GM18867 (cell line): Measurements from ENCODE around the gene LRRC75B.

Experiments used
- ATAC-seq: cut with Tn5 transposase; IDR thresholded peaks from one replicate; pipeline ENCODE4 v1.9.1; 2021; ENCODE audit warnings: mild to moderate bottlenecking, moderate library complexity; ENCODE audit not compliant: unreplicated experiment

The LRRC75B gene

GRCh38 chr22:24587948-24588347, 4.9 kb downstream of the LRRC75B start:
- ATAC-seq, result no peak

GRCh38 chr22:24587251-24587650, 5.6 kb downstream of the LRRC75B start:
- ATAC-seq, result no peak

DNA sequence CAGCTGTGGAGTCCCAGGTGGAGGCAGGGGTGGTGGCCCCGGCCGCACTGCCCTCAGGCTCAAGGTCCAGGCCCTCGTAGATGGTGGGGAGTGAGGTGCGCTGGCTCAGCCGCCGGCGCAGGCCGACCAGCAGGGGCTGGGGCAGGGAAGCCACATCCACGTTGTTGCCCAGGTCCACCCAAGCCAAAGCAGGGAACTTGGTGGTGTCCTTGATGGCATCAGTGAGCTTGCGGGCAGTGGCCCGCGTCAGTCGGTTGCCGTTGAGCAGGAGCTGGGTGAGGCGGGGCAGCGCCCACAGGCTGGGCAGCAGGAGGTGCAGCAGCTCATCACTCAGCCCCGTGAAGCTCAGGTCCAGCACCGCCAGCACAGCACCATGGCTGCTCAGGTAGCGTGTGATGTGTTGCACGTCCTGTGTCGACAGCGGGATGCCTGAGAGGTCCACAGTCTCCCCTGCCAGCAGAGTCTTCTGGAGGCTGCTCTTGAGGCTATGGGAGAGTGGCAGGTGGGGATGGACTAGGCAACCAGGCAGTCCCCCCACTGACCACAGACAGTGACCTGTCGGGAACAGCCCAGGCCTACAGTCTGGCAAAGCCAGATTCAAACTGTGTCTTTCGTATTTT, 6.8 kb downstream of the LRRC75B start:
- no peak for ATAC-seq

DNA sequence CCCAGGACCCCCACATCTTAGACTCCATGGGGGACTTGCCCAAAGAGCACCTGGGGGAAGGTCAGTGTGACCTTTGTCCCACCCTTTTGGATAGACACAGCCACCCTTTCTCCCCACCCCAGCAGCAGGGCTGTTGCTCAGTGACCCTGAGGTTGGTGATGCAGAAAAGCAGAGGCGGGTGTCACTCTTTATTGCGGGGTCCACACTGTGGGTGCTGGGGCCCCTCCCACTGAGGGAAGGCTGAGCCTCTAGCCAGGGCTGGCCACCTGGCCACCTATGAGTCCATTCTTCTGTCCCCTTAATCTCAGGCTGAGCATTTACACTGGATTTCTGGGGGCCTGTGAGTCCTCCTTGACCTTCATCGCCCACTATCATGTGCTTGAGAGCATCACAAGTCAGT, 7.4 kb downstream of the LRRC75B start:
- no peak for ATAC-seq

DNA sequence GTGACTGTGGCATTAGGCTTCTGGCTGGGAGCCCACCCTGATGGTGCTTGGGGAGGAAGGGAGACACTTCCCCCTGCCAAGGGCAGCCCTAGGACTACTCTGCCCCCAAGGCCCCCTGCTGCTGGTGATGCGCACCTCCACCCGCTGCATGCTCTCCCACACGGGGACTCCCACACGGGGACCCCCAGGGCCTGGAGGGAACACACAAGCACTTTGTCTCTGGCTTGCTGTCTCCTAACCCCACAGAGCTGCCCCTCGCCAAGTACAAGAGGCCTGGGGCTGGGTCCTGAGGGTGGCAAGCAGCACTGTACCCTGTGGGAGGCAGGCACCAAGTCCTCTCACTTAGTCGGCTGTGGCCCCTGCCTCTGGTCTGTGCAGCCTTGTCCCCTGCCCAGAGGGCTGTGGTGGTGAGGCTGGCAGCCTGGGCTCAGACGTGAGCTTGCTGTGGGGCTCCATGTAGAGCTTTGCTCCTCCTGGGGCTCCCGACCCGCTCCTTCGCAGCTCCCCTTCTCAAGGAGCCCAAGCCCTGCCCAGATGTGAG, 7.9 kb downstream of the LRRC75B start:
- no peak for ATAC-seq

- ATAC-seq, result no peak
Observed at GRCh38 chr22:24584166-24584790, 8.6 kb downstream of the LRRC75B start.

DNA sequence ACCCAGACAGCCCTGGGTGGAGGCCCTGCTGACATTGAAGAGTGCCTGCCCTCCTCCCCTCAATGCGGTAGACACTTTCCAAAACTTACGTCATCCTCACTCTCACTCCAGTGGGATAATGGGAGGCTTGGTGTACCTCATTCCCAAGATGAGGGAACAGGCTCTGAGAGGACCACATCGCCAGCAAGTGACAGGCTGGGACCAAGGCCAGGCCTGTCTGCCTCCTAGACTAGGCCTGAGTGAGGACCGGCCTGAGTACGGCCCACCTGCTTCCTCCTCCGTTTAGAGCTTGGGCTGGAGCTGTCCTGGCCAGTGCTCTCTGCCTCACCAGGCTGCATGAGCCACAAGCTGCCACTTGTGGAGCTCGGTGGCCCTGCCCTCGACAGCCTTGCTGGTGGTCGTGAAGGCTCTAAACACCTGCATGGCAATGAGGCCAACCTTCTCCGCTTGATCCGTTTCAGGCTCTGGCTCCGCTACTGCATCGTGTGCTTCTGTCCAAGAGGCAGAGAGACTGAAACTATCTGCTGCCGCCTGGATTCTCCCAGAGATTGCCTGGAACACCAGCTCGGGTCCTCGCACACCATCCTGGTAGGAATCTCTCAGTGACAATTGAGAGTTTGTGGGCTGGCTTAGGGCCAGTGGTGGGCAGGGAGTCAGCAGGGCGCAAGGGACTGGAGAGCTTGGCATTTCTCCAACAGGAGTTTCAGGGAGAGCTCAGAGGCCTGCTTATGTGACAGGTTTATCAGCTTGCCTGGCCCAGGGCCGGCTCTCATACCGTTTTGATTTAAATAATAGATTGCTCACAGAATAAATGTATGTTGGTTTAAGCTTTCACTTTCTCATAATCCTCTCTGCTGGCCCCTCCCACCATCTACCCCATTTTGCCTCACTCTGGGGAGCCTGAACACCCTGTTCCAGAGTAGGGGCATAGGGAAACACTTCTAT, 9.4 kb downstream of the LRRC75B start:
- no peak for ATAC-seq

DNA sequence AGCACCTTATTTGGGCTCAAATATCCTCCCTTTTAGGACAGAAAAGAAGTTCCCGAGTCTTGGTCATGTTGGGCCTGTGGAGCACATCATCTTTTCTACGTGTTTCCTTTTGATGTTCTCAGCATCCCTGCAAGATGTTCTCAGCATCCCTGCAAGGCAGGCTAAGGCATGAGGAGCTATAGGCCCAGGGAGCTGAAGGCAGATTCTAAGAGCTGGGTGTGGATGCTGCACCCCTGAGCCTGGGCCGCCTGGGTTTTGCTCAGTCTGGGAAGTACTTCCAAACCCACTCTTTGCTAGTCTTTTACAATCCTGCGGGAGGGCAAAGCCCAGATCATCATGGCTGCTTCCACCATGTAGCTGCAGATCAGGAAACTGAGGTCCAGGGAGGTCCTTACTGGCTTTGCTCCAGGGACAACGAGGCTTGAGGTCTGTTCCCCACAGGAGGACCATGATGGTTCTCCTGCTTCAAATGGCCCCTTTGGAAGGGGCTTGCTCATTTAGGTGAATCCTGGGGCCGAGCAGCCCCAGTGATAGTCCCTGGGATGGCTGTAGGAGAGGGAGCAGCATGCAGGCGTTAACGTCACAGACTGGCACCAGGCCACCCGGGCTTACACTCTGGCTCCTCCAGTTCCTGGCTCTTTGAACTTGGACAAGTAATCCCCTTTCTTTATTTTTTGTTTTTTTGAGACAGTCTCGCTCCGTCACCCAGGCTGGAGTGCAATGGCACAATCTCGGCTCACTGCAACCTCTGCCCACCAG, 10.6 kb downstream of the LRRC75B start:
- no peak for ATAC-seq

DNA sequence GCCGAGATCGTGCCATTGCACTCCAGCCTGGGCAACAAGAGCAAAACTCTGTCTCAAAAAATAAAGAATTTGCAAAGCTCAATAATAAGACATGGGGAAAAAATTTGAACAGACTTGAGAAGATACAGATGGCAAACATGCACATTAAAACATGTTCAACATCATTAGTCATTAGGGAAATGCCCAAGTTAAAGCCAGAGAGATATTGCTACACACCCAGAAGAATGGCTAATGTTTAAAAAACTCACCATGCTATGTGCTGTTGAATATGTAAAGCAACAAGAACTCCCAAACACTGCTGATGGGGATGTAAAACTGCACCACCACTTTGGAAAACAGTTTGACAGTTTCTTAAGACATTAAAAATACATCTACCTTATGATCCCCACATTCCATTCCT, 12.6 kb downstream of the LRRC75B start:
- ATAC-seq, result no peak

DNA sequence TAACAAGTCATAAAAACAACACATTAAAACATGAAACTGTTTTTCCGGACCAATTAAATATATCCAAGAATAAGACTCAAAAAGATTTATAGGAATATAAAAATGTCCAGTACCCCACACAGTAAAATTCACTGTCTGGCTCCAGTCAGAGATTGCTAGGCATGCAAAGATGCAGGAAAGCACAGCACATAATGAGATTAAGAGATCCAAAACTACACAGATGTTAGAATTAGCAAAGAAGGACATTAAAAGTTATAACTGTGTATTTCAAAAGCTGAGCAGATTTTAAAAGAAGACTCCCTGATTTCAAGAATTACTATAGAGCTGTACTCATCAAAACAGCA, 13.6 kb downstream of the LRRC75B start:
- no peak for ATAC-seq

- no peak for ATAC-seq
Observed at GRCh38 chr22:24578355-24579257, 14.3 kb downstream of the LRRC75B start.

- no peak for ATAC-seq
Observed at GRCh38 chr22:24576778-24577177, 16.1 kb downstream of the LRRC75B start.

DNA sequence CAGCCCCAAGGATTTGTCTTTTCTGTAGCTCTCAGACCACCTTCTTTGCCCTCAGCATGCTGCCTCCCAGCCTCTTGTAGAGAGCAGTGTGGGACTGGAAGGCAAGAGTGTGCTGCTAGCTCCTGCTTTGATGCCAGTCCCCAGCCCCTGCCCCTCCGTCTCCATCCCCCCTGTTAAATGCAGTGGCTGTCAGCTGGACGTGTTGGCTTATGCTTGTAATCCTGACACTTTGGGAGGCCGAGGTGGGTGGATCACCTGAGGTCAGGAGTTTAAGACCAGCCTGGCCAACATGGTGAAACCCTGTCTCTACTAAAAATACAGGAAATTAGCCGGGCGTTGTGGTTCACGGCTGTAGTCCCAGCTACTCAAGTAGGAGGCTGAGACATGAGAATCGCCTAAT, 21.6 kb downstream of the LRRC75B start:
- ATAC-seq, result no peak

DNA sequence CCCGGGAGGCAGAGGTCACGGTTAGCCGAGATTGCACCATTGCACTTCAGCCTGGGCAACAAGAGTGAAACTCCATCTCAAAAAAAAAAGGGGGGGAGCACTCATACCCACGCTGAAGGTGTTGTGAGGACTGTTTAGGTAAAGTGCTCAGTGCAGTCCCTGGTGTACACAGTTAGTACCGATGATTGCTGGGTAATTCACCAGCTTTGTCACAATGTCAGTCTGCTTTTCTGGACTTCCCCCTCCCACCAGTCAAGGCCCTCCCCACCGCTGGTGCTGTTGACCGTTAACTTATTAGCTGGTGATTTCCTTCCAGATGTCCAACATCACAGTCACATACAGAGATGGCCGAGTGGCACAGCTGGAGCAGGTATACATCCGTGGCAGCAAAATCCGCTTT, 25.2 kb downstream of the LRRC75B start:
- ATAC-seq, result no peak

DNA sequence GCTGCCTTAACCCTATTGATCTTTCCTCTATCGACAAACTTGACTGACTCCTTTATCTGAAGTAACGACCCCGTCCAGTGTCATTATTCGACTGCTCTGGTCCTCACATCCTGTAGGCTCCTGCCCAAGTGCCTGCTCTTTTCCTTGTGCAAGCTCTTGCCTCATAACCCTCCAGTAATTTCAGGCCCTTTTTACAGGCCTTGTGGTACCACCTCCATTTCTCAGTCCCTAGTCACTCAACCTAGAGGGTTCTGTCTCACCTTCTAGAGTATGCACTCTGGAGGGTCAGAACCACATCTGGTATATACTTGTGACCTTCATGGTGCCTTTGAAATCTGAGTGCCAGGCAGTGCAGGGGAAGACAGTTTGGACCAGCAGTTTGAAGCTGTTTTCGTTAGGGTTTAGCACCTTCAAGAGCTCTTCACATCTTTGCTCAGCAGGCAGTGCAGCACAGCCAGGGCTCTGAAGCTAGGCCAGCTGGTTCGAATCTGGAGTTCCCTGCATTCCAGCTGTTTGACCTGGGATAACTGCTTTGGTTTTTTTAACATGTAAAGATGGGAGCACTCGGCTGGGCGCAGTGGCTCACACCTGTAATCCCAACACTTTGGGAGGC, 25.9 kb downstream of the LRRC75B start:
- no peak for ATAC-seq

DNA sequence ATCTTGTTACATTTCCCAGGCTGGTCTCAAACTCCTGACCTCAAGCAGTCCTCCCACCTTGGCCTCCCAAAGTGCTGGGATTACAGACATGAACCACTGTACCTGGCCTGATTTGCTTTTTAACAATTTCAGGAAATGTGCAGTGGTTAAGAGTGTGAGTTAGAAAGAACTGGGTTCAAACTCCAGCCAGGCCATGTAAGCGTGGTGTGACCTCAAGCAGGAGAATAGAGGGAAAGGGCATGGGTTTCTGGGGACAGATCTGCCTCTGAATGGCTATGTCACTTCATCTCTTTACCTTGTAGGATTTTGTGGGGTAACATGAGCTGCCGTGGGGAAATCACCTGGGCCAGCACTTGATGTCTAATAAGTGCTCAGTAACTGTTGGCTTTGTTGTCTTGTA, 27.8 kb downstream of the LRRC75B start:
- no peak for ATAC-seq

- ATAC-seq, result no peak
Observed at GRCh38 chr22:24564376-24565058, 28.4 kb downstream of the LRRC75B start.

- no peak for ATAC-seq
Observed at GRCh38 chr22:24563246-24563645, 29.6 kb downstream of the LRRC75B start.

- ATAC-seq, result no peak
Observed at GRCh38 chr22:24559471-24559870, 33.4 kb downstream of the LRRC75B start.
